ENCODE data around the gene LCN9.

The LCN9 gene

GRCh38 chr9:135712613-135713295 lies 49.6 kb downstream of the LCN9 start:
- TF ChIP-seq CTCF (IDR thresholded peaks at IDR 0.05; ENCODE audit: borderline replicate concordance, insufficient read depth, low read depth, low read length) = no peak
- H3K4me3 ChIP-seq (ENCODE audit: low read depth, low read length) = no peak overlapping the region

DNA sequence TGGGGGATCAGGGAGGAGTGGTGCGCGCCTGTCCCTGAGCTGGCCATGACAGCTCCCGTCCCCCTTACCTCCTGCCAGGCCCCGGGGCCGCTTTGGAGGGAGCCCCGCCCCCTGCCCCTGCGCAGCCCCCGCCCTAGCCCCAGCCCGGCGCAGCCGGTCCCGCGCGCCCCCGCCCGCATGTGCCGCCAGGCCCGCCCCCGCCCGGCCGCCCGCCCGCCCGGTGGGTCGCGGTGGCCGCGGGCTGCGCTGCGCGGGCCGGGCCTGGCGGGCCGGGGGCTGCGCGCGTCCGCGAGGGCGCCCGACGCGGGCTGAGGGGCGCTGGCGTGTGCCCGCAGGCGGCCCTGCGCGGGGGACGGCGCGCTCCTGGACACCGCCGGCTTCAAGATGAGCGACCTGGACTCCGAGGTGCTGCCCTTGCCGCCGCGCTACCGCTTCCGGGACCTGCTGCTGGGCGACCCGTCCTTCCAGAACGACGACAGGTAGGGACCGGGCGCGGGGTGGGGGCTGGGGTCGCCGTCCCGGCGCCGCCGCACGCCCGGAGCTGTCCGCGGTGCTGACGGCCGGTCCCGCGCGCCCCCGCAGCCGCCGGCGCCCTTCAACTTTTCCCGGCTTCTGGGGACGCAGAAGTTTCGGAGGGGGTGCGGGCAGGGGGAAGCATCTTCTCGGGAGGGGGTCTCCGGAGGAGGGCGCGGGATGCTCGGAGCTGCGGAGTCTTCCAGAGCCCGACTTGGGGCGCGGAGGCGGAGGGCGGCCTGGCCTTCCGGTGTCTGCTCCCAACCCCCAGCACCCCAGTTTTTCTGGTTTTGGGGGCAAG lies 51.3 kb downstream of the LCN9 start:
- no peak overlapping the region for H3K4me3 ChIP-seq (ENCODE audit: low read depth, low read length)
- TF ChIP-seq CTCF (IDR thresholded peaks at IDR 0.05; ENCODE audit: borderline replicate concordance, insufficient read depth, low read depth, low read length) = no peak

- no peak for TF ChIP-seq CTCF (IDR thresholded peaks at IDR 0.05; ENCODE audit: borderline replicate concordance, insufficient read depth, low read depth, low read length)
Observed at GRCh38 chr9:135715056-135715595, 52.0 kb downstream of the LCN9 start.

DNA sequence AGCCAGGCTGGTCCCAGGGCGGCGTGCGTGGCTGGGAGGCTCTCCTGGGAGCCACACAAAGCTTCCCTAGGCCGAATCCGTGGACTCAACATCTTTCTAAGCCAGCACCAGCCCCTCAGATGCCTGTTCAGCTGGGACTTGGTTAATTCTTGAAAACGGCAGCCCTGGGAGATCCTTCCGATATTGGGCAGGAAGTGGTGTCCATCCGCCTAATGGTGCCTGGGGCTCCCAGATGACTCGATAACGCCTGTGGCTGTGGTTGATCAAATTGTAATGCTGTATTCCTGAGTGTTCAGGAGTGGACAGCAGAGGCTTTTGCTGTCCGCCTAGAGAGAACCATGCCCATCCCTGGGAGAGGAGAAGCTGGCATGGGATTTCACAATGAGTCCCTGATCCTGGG lies 52.9 kb downstream of the LCN9 start:
- TF ChIP-seq CTCF (IDR thresholded peaks at IDR 0.05; ENCODE audit: borderline replicate concordance, insufficient read depth, low read depth, low read length) = no peak
- no peak overlapping the region for H3K4me3 ChIP-seq (ENCODE audit: low read depth, low read length)

More at GRCh38 chr9:135715056-135715595, 52.0 kb downstream of the LCN9 start:
- no peak overlapping the region for H3K4me3 ChIP-seq (ENCODE audit: low read depth, low read length)

Data from GM12875 (cell line).